Ecto neural progenitor cell (in vitro differentiated cells): ENCODE data around the gene FBN1.

Experiments
- DNase-seq: peaks from one replicate; pipeline ENCODE4 v3.0.0-alpha.2; 2018; ENCODE audit warnings: low spot score

The FBN1 gene

DNA sequence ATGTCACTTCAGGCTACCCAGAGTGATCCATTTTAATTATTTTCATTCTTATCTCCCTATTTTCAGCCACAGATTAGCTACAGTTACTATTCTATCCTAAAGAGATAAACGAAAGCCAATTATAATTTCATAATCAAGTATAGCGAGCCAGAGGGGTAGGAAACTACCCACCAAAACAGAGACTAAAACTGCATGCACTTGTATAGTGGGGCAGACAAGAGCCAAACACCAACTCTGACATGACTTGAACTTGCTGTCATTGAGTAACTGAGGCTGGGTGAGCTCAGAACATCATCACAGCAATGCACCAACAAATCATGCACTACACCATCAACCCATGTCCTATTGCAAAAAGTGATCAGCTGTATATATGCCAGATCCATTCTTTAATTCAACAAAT lies 64.8 kb downstream of the FBN1 start:
- DNase-seq, result no peak

DNA sequence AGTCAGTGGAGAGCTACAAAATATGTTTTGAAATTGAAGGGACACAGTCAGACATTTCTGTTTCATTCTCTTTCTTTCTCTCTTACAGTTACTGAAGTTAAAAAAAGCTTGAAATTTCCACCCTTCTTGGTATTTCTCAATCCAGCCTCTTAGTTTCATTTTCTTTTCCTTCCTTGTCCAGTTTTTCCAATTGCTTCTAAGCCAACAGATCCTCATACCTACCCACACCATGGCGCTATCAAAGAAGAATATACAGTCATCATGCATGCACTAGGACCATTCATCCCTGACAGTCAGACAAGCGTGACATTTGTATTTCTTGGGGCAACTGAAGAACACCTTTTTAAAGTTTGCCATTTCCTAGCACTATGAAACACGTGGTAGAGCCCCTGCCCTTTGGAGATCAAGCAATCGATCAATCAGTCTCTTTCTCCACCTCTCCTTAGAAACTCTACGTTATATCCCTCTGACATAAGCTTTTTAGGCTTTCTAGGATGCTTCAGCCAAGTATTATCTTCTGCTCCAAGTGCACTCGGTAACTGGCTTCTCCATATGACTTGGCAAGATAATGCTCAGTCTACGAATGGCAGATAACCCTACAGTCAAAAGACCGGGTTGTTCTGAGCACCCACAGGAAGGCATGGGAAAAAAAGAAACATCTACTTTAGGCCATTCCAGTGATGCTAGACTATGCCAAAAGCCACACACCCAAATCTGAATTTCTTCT lies 65.4 kb downstream of the FBN1 start:
- no peak for DNase-seq

DNA sequence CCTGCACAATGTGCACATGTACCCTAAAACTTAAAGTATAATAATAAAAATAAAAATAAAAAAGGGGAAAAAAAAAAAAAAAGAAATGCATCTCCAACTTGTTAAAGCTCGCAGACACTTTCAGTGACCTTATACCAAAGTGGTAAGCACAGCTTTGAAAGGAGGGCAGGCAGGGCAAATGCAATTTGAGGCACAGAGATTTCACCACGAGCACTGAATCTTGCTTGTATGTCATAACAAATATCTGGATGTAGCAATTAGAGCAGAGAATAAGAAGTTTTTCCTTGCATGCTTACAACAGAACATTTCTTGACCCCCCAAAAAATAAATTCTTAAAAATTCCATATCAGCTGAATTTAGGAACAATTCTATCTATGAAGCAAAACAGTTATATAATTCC lies 66.5 kb downstream of the FBN1 start:
- DNase-seq, result no peak

DNA sequence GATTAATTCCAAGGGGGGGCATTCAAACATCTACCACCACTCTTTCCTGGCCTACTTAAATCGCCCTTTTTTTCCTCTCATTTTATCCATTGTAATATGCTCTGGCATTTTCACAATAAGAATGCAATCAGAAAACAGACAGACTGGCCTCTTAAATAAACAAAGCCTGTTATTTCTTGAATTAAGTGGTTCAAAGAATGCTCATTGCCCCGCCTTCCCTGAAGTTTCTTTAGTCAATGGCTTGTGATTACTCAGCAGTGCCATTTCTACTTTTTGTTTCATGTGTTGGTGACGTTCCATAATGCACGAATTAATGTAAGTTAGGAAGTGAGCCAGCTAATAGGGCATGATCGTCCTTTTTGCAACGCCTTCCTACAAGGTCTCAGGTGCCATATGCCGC lies 68.0 kb downstream of the FBN1 start:
- DNase-seq, result no peak

DNA sequence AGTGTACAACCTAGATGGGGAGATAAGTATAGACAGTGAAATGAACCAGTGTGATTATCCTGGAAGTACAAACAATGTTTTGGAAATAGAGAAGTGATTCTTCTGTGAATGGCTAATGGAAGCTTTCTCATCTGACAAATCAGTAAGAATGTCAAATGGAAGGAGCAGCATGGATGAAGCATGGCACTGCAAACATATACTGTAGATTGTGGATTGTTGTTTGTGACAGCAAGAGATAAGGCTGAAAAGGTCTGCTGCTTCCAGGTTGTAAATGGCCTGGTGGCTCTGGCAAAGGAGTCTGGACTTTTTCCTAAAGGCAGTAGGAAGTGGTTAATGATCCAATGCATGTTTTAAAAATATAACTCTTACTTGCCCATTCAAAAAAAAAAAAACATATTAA lies 71.3 kb downstream of the FBN1 start:
- DNase-seq, result no peak

DNA sequence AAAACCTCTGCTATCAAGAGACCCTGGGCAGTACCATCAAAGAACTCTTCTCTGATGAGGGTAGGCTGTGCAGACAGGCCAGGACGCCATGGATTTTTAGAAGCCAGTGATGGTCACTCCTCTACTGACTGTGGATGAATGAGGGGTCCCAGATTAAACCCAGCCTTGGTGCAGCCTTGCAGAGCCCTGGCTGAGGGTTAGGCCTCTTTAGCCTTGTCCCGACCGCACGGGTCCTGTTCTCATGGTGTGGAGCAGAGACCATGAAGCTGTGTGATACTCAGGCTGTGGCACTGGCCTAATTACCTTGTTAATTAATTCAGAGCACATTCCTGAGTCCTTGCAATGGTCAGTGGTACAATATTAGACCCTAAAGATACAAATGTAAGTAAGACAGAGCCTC lies 71.7 kb downstream of the FBN1 start:
- DNase-seq, result no peak

DNA sequence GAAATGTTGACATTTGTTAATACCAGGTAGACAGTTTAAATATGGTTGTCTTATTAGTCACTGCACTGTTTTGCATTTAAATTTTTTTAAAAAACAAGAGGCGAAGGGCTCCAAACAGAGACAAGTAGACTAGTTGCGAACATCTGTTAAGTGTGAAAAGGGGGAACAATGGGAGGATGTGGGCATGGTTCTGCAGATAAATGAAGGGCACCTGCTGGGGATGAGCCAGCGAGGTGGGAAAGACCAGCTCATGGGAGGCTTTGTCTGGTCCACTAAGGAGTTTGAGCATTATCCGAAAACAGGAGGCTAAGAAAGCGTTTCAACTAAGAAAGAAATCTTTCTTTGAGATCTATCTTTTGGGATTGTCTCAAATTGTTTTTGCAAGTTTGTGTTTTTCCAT lies 72.7 kb downstream of the FBN1 start:
- DNase-seq, result no peak

DNA sequence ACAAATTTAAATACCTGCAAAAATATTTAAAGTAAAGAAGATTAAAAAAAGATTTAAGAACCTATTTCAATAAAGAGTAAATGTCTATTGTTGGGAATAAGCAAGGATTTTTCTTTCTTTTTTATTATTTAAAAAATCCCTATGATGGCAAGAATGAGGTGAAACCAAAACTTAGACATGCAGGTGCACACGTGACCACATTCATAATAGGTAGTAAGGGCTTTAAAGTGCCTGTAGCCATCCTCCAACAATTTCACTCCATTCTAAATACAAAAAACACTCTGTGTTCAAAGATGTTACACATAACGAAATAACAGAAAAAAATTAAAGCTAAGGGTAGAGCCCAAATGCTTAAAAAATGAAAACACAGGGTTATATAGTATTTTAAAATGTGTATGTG lies 74.0 kb downstream of the FBN1 start:
- no peak for DNase-seq

DNA sequence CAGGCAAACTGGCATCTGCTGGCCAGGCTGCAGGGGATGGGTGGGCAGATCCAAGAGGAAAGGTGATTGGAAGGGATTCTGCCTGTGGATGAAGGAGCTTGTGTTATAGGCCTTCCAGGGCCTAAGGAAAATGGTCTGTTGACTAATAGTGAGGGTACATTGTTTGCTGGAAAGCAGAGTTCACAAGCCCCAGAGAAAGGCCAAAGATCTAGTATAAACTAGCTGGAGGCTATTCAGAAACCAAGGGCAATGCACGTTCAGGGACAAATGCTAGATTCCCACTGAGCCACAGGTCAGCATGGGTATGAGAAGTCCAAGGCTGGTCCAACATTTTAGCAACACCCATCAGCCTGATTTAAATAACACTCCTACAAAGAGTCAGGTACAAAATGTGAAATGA lies 74.7 kb downstream of the FBN1 start:
- no peak for DNase-seq

DNA sequence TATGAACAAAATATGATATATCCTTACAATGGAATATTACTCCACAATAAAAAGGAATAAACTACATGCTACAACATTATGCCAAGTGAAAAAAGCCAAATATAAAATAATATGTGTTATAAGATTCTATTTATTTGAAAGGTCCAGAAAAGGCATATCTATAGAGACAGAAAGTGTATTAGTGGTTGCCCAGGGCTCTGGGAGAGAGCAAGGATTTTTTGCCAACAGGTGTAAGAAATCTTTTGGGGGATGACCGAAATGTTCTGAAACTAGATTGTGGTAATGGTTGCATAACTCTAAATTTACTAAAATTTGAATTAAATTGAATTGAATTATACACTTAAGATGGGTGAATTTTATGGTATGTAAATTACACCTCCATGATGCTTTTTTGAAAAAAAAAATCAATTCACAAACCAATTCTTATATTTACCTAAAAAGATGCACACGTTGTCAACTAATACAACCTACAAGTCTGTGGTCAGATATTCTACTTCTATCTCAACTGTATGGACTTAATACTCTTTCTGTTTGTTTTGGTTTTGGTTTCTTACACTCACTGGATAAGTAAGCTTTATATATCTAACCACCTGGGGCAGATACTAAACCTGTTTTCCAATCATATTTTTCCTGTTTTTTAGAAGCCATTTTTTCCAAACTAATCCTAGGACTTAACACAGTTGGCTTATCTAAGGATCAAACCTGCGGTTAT lies 75.8 kb downstream of the FBN1 start:
- DNase-seq, result no peak

DNA sequence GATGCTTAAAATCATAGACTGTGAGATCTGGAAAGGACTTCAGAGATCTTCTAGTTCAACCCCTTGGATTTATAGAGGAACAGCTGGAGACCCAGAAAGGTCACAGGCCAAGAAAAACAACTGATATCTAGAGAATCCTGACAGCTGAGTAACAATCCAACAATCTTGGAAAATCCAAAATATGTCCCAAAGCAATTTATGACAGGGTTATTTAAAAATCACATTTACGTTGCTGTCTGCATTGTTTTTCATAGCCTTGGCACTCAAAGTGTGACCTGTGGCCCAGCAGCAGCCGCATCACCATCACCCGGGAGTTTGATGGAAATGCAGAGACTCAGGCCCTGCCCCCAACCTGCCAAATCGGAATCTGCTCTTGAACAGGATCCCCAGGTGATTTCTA lies 78.8 kb downstream of the FBN1 start:
- DNase-seq, result no peak

DNA sequence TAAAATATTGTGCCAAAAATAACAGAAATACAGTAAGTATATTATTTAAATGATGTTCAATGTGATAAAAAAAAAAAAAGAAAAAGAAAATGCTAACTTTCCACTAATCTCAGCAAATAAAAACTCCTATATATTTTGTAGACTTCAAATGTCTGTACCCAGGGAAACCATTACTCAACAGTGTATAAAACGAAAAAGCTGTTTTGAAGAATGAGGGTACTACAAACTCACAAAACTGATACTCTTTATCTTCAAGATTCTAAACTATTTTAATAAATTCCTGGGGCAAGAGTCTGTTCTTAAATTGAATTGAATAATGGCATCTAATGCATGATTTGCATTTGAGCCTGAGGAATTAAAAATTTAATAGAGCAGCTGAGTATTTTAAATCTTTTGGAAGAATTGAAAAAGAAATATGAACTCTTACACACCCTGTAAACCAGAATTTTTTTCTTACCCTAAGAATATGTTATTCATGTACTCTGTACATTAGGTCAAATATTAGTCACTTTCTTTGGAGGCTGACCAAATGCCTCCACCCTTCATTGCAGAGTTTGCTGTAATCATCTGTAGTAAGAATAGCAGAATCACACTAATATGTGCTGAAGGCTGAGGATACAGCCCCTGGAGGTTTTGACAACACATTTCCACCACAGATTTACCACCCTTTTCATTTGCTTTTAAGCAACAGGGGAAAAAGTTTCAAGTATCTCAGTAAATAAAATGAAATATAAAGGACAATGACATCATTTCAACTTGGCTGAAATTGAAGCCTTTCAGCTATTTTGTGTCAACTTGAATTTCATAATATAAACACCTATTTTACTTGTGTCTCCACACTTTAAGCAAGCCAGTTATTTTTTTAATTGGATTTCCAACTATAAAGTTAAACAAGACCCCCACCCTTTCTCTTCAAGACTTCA lies 79.7 kb downstream of the FBN1 start:
- DNase-seq, result no peak

DNA sequence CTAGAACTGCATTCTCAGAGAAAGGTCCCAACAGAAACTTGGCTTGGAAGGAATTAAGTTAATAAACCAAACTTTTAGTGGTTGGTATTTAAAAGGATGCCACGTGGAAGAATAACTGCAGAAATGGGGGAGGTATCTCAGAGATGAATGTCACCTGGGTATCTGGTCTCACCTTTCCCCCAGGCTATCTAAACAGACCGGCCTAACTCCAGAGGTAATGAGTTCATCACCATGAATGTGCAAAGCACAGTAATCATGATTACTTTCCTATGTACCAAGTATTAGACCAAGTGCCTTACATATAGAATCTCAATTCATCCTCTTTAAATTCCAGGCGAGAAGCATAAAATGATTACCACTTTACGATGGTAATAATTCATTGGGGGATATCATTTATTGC lies 80.8 kb downstream of the FBN1 start:
- no peak for DNase-seq

DNA sequence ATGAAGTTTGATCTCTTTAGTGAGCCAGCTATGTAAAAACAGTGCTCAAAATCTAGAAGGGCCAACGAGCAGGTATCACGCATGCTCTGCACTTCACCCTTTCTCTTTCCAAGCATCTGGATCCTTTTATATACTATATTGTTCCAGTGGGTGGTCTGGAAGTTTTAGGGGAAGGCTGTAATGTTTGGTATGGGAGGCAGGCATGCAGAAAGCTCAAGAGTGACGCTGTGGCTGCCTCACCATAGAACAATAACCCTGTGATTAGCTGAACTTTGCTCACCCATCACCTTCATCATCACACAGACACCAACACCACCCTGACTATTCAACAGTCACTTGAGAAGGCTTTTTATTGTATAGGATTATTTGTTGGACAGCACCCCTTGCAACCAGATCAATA lies 81.6 kb downstream of the FBN1 start:
- DNase-seq, result no peak

DNA sequence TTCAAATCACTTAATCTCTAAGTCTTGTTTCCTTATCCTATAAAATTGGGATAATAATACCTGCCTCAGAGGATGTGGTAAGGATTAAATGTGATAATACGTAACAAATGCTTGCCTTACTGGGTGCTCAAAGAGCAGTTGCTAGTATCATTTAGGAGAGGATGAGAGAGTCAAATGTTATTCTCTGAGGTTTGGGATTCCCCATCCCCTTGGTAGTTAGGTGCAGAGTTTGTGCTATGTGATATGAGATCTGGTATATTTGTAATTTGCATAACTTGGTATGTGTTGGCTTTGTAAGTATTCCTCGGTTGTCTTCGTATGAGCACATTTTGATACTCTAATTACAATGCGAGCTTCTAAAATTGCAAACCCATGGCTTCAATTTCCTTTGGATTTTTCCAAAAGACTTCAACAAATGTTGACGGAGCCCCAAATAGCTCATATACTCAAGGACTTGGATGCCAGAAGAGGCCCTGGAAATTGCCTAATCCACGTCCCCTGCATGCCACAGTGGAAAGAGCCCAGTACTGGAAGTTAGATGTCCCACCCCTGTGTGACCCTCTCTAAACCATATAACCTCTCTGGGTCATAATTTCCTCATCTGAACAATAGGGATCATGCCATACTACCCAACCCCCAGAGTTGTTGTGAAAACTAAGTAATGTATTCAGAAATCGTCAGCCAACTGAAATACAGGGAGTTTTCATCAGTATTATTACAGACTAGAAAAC lies 85.0 kb downstream of the FBN1 start:
- no peak for DNase-seq

DNA sequence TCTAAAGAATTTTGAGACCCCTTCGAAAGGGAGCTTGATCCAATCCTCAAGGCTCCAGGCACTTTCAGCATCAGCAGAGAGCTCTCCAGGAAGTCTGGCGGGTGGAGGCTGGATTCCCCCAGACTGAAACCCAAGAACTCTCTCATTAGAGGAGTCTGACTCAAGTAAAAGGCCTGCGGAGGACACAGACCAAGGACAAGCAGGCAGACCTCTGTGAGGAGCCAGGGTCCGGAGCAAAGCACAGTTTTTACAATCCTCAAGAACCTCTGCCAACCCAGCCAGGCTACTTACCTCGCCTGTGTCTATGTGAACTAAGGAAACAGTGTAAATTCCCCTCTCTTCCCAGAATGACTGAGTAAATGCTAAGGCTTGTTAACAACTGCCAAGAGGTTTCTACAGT lies 86.2 kb downstream of the FBN1 start:
- no peak for DNase-seq

DNA sequence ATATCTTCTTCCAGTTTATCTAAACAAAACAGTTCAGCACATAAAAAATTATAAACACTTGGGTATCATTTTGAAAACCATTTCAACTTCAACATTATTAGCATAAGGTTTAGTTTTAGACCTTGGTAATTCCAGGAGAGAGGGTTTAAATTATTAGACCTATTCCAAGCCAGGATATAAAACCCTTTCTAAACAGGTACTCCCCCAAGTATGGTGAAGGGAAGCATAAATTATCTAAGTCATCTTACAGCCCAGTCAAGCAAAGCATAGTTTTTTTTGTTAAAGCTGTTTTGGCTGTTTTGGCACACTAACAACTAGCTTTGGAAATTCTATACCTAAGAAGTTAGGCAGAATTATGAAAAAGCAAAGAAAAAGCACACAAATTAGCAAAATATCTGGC lies 87.3 kb downstream of the FBN1 start:
- DNase-seq, result no peak

DNA sequence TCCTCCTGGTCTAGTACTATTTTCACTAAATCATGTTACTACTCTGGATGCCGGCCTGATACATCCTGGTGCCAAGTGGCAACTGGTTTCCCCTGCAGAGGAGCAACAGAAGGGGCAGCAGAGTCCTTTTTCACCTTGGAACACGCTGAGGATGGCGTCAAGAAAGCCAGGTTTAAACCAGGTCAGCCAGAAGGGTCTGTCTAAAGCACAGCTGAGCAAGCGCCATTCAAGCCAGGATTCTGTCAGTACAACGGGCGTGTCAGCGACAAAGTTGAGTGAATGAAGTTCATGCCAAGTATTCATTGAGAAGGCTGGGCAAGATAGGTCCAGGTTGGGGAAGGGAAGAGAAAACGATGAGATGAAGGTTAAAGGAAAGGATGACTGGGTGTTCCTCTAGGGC lies 88.2 kb downstream of the FBN1 start:
- no peak for DNase-seq

DNA sequence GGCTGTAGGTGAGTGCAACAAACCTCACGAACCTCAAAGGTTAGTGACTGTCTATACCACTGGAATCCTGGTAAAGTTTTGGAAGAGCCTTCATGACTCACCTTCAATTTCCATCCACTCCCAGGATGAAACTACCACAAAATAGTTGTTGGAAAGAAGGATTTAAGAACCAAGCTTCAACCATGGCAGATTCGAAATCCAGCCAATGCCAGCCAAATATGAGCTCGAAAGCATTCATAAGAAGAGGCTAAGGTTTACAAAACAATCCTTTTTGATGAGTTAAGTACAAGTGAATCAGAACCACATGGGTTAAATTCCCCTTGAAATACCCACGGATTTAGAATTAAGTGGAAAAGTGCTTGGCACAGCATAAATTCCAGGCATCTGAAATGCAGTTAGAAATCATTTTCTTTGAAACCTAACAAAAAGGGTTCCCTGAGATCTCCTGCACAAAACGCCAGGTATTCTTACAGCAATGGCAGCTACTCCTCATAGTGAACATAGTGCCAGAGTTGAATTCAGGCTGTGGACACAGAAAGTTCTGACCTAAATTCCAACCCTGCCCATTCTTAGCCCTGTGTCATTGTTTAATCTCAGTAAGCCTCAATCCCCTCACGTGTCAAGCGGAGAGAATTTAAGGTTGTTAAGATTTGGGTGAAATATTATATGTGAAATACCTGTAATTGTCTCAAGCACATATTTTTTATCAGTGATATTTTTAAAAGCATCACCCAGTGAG lies 89.2 kb downstream of the FBN1 start:
- no peak for DNase-seq

DNA sequence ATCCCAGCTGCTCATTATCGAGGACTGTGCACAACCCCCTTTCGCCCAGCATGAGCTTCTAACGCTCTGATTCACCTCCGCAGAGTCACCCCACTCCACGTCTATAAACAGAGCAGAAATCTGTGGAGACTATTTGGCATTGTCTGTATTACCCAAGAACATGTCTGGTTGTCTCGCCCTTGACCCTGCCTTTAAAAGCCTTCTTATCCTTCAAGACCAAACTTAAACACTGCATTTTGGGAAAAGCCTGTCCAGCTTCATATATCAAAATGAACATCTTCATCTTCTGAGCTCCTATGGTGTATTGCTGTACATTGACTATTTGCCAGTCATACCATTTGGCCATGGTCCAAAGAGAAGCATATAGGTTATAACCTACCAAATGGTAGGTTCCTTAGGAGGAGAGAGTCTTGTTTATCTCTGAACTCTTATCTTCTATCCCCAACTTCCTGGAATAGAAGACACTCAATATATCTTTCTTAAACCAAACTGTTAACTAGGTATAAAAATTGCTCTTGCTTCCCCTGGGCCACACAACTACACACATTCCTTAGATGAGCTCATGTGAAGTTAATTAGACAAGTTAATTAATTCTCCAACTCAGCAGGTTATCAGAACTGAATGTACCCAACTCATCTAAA lies 90.1 kb downstream of the FBN1 start:
- DNase-seq, result no peak

DNA sequence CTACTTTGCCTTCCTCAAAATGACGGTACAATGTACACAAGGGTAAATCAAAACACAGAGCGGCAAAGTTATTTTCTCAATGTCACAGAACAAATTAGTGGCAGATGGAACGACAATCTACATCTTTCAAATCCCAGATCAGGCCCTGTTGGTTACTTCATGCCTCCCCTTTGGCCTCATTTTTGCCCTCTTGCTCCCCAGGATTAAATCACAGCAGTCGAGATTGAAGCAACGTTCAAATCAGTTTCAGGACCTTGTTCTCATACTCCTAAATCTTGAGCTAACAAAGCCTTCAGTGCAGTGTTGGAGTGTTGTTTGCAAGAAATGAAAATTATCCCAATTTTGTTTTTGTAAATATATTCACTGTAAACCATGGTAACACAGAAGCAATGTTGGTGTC lies 91.4 kb downstream of the FBN1 start:
- no peak for DNase-seq
